Neural cell (in vitro differentiated cells): ENCODE data around the gene COL23A1. TPM values are rescaled to one million over a fixed set of nuclear protein-coding genes. Genes with fewer than 3 reads are reported as not detected.

Experiments used
- H2AFZ ChIP-seq: fragments of 200-600, 300-800 bp; sonication (generic), shearing (Covaris generic); 2 replicates; pipeline ENCODE4 v1.6.0; 2014; ENCODE audit warnings: low read depth, mild to moderate bottlenecking, antibody characterized with exemption, low read length, moderate library complexity
- H3F3A ChIP-seq: fragments of 200-600 bp; shearing (Covaris generic); 2 replicates; pipeline ENCODE4 v1.6.1; 2016; ENCODE audit warnings: mild to moderate bottlenecking, moderate library complexity, mixed read lengths, antibody characterized with exemption, low read length; ENCODE audit not compliant: insufficient read depth, poor library complexity, severe bottlenecking
- H3K27ac ChIP-seq: fragments of 200-600, 300-800 bp; sonication (generic), shearing (Covaris generic); 2 replicates; pipeline ENCODE4 v1.5.1; 2014; ENCODE audit warnings: mild to moderate bottlenecking, low read length, moderate library complexity
- H3K27me3 ChIP-seq: fragments of 300-800, 200-600 bp; sonication (generic), shearing (Covaris generic); 2 replicates; pipeline ENCODE4 v1.6.0; 2014; ENCODE audit warnings: mild to moderate bottlenecking, low read depth, low read length, moderate library complexity; ENCODE audit not compliant: insufficient read depth
- H3K36me3 ChIP-seq: fragments of 300-800, 200-600 bp; sonication (generic), shearing (Covaris generic); 2 replicates; pipeline ENCODE4 v1.5.1; 2014; ENCODE audit warnings: mild to moderate bottlenecking, antibody characterized with exemption, low read length, moderate library complexity; ENCODE audit not compliant: insufficient read depth
- H3K4me2 ChIP-seq: fragments of 300-800, 200-600 bp; sonication (generic), shearing (Covaris generic); 2 replicates; pipeline ENCODE4 v1.6.0; 2014; ENCODE audit warnings: mild to moderate bottlenecking, low read length
- H3K4me3 ChIP-seq: fragments of 300-800, 200-600 bp; sonication (generic), shearing (Covaris generic); 2 replicates; pipeline ENCODE4 v1.5.1; 2014; ENCODE audit warnings: mild to moderate bottlenecking, low read length, moderate library complexity
- H3K79me2 ChIP-seq: fragments of 200-600 bp; shearing (Covaris generic); replicated peaks from 2 replicates; pipeline ENCODE4 v1.6.0; 2014; ENCODE audit warnings: mild to moderate bottlenecking, low read length, moderate library complexity; ENCODE audit not compliant: insufficient read depth
- H3K9ac ChIP-seq: fragments of 300-800, 200-600 bp; sonication (generic), shearing (Covaris generic); 2 replicates; pipeline ENCODE4 v1.6.1; 2016; ENCODE audit warnings: mild to moderate bottlenecking, low read length, mixed read lengths
- H3K9me2 ChIP-seq: fragments of 200-600 bp; shearing (Covaris generic); 2 replicates; pipeline ENCODE4 v1.6.1; 2016; ENCODE audit warnings: mild to moderate bottlenecking, low read length, mixed read lengths; ENCODE audit not compliant: insufficient read depth
- H3K9me3 ChIP-seq: fragments of 200-600, 300-800 bp; sonication (generic), shearing (Covaris generic); 2 replicates; pipeline ENCODE4 v1.6.1; 2016; ENCODE audit warnings: mild to moderate bottlenecking, mixed run types, low read length, moderate library complexity, mixed read lengths
- H4K20me1 ChIP-seq: fragments of 200-600 bp; shearing (Covaris generic); 2 replicates; pipeline ENCODE4 v1.6.1; 2016; ENCODE audit warnings: mild to moderate bottlenecking, mixed run types; ENCODE audit not compliant: insufficient read depth
- CTCF ChIP-seq: fragments of 450-650 bp; IDR thresholded peaks from 2 replicates; pipeline ENCODE4 v1.5.1; 2014; ENCODE audit warnings: antibody characterized with exemption, mild to moderate bottlenecking, moderate library complexity; ENCODE audit not compliant: poor library complexity, severe bottlenecking
- EP300 ChIP-seq: fragments of 450-650 bp; conservative IDR thresholded peaks from 2 replicates; pipeline ENCODE4 v1.6.1; 2014; ENCODE audit warnings: antibody characterized with exemption, mild to moderate bottlenecking, moderate library complexity; ENCODE audit not compliant: poor library complexity, severe bottlenecking
- EZH2 ChIP-seq: fragments of 200-600, 300-800 bp; shearing (Covaris generic), sonication (generic); IDR thresholded peaks from 2 replicates; pipeline ENCODE4 v1.6.1; 2014; ENCODE audit warnings: antibody characterized with exemption, low read length, borderline replicate concordance, mild to moderate bottlenecking; ENCODE audit not compliant: insufficient read depth, poor library complexity, severe bottlenecking
- MXI1 ChIP-seq: fragments of 450-650 bp; conservative IDR thresholded peaks from 2 replicates; pipeline ENCODE4 v1.6.1; 2014; ENCODE audit warnings: antibody characterized with exemption, mild to moderate bottlenecking; ENCODE audit not compliant: poor library complexity, severe bottlenecking
- POLR2AphosphoS5 ChIP-seq: IDR thresholded peaks from 2 replicates; pipeline ENCODE4 v1.6.1; 2012
- RAD21 ChIP-seq: fragments of 450-650 bp; conservative IDR thresholded peaks from 2 replicates; pipeline ENCODE4 v1.6.1; 2014; ENCODE audit warnings: antibody characterized with exemption, mild to moderate bottlenecking, moderate library complexity
- REST ChIP-seq: IDR thresholded peaks from 2 replicates; pipeline ENCODE4 v1.6.1; 2012; ENCODE audit warnings: borderline replicate concordance
- SMC3 ChIP-seq: fragments of 450-650 bp; conservative IDR thresholded peaks from 2 replicates; pipeline ENCODE4 v1.6.1; 2014; ENCODE audit warnings: antibody characterized with exemption, mild to moderate bottlenecking, moderate library complexity; ENCODE audit not compliant: poor library complexity
- TAF1 ChIP-seq: IDR thresholded peaks from 2 replicates; pipeline ENCODE4 v1.6.1; 2012; ENCODE audit warnings: low read depth
- polyA plus RNA-seq: library from polyadenylated mRNA; depleted of rRNA; stranded (reverse); fragments of >200 nt; gene quantifications from 2 replicates; pipeline ENCODE4 v1.2.3, GENCODE V29; 2014
- small RNA-seq, 3 experiments: library from RNA; depleted of rRNA; stranded (forward); fragments of <200 nt; gene quantifications; one replicate each; pipeline ENCODE3, GENCODE V24; 2012

The COL23A1 gene
- polyA plus RNA-seq, 1 donor from 2014 or later: not detected

GRCh38 chr5:178191661-178192060 is 398.5 kb downstream of the COL23A1 start:
- Histone ChIP-seq H3K79me2 (no peaks in the 10 kb centered on the region), H3K4me2 (no peak overlapping the region), H3K27ac (no peak overlapping the region), H4K20me1 (no peaks in the 10 kb centered on the region), H2AFZ (no peak overlapping the region), H3K9me3 (no peaks in the 10 kb centered on the region), H3K27me3 (no peaks in the 10 kb centered on the region), H3K36me3 (no peaks in the 10 kb centered on the region), H3K9me2 (no peaks in the 10 kb centered on the region), H3F3A (no peaks in the 10 kb centered on the region), H3K4me3 (no peak overlapping the region), H3K9ac (no peak overlapping the region)
- TF ChIP-seq CTCF (no peak), SMC3 (no peak), POLR2AphosphoS5 (no peak)

GRCh38 chr5:178189433-178189832 is 400.8 kb downstream of the COL23A1 start:
- H3K36me3 ChIP-seq: no peaks in the 10 kb centered on the region
- TF ChIP-seq REST (no peak), MXI1 (no peak), TAF1 (no peak), POLR2AphosphoS5 (no peak), CTCF (no peak), EP300 (no peak), RAD21 (no peak), EZH2 (no peak), SMC3 (no peak)
- H3K9me2 ChIP-seq: no peaks in the 10 kb centered on the region
- no peak overlapping the region for H3K27ac ChIP-seq
- no peaks in the 10 kb centered on the region for H4K20me1 ChIP-seq
- H3K27me3 ChIP-seq: no peaks in the 10 kb centered on the region
- H2AFZ ChIP-seq: no peak overlapping the region
- H3K4me3 ChIP-seq: no peak overlapping the region
- no peaks in the 10 kb centered on the region for H3K79me2 ChIP-seq
- no peaks in the 10 kb centered on the region for H3K9me3 ChIP-seq
- H3F3A ChIP-seq: no peaks in the 10 kb centered on the region
- H3K9ac ChIP-seq: no peak overlapping the region
- no peak overlapping the region for H3K4me2 ChIP-seq

Small RNA genes lying within 50 kb of the gene (small RNA-seq; reads per million reads assigned to genes)
- gene RN7SKP70 (0 reads per million in 3 experiments), gene RN7SL646P (0 to 0.08 (median 0) reads per million in 3 experiments)

Other genes starting within 250 kb of the COL23A1 start
- gene CLK4, start 36.7 kb upstream of the COL23A1 start, polyA plus RNA-seq: 93.9 and 115 TPM in 2 replicates
- gene ZNF354A, start 140.3 kb upstream of the COL23A1 start, polyA plus RNA-seq: 32.7 and 36.2 TPM in 2 replicates